ENCODE results near the gene ENTPD8. TPM values are rescaled to one million over a fixed set of nuclear protein-coding genes. Genes with fewer than 3 reads are reported as not detected.

Gene ENTPD8
- total RNA-seq, 2 donors from 2014 or later, result not detected

DNA sequence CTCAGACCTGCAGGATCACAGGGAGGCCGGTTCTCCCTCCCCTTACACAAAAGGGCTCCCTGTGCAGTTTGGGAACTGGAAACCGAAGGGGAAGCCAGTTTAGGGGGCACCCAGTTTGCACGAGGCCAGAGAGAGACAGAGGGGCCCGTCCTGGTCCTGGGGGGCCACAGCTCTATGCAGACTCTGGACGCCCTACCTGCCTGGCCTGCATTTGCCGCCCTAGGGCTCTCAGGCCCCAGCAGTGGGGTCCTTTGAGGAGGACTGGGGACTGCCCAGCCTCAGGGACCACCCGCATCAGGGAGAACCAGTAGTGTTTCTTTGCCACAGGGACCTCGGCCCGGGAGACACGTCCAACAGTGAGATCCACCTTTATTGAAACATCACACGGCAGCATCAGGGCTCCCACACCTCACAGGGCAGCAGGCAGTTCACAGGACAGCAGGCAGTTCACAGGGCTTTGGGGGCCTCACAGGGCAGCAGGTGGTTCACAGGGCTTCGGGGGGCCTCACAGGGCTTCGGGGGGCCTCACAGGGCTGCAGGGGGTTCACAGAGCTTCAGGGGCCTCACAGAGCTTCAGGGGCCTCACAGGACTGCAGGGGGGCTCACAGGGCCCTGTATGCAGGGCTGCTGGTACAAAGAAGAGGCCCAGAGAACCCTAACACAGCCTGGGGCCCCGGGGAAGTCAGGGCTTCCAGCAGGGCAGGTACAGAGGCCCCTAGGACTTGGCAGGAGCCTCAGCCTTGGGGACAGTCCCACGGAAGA lies 18.6 kb upstream of the ENTPD8 start:
- Mint-ChIP-seq H3K27me3 (ENCODE audit: low read depth) (no peaks in the 10 kb centered on the region), H3K9me3 (no peaks in the 10 kb centered on the region), H3K4me3 (peak overlapping the region; percentile 69 to 70), H3K27ac (no peak overlapping the region), H3K36me3 (ENCODE audit: insufficient read depth in 2 of 2) (no peaks in the 10 kb centered on the region), H3K4me1 (ENCODE audit: low read depth) (peaks cover 29% of the 10 kb centered on the region)
- ATAC-seq (replicated peaks in 1 of 2), result no peak
- DNase-seq, result no peak

DNA sequence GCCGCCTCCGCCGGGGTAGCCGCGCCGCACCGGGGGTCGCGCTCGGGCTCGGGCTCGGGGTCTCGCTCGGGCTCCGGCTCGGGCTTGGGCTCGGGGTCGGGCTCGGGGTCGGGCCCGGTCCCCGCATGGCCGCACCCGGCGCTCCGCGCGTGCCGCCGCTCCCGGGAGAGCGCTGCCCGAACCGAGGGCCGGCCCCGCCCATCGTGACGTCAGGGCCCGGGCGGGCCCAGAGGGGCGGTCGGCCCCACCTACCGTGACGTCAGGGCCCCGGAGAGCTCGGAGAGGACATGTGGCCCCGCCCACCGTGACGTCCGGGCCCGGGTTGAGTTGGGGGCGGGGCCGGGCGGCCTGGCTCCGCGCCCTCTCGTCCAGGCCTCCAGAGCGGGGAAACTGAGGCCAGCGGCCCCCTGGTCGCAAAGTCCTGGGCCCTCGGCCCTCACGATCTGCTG lies 18.0 kb upstream of the ENTPD8 start, which contains the start of gene NSMF:
NSMF (minus strand) TSS at position 183 of the 449 bp plus-strand sequence. CDS start 232 bp downstream, outside the sequence.
- no peaks in the 10 kb centered on the region for H3K9me3 Mint-ChIP-seq
- ATAC-seq (replicated peaks in 1 of 2) (peak; percentile 80 to 81), DNase-seq (peak; percentile 96 to 99)
- H3K4me3 Mint-ChIP-seq, result peak within 1 kb of the TSS; percentile 69 to 70
- H3K27ac Mint-ChIP-seq, result no peak within 1 kb of the TSS
- no peaks in the 10 kb centered on the region for H3K27me3 Mint-ChIP-seq (ENCODE audit: low read depth)
- H3K4me1 Mint-ChIP-seq (ENCODE audit: low read depth), result peaks cover 35% of the 10 kb centered on the region
- H3K36me3 Mint-ChIP-seq (ENCODE audit: insufficient read depth in 2 of 2), result no peaks in the 10 kb centered on the region

- H3K27me3 Mint-ChIP-seq (ENCODE audit: low read depth), result no peaks in the 10 kb centered on the region
Observed at GRCh38 chr9:137458194-137459151, 17.3 kb upstream of the ENTPD8 start.

GRCh38 chr9:137457406-137458193 lies 16.4 kb upstream of the ENTPD8 start:
- no peak for DNase-seq
- ATAC-seq (replicated peaks in 1 of 2), result no peak
- Mint-ChIP-seq H3K4me1 (ENCODE audit: low read depth) (peaks cover 35% of the 10 kb centered on the region), H3K9me3 (no peaks in the 10 kb centered on the region), H3K27me3 (ENCODE audit: low read depth) (no peaks in the 10 kb centered on the region), H3K36me3 (ENCODE audit: insufficient read depth in 2 of 2) (no peaks in the 10 kb centered on the region), H3K27ac (no peak overlapping the region), H3K4me3 (peak overlapping the region; percentile 46 to 50)

More at GRCh38 chr9:137458194-137459151, 17.3 kb upstream of the ENTPD8 start:
- H3K27ac Mint-ChIP-seq, result no peak overlapping the region
- peak in 1 of 2 donors; percentile 41 for DNase-seq
- peaks cover 35% of the 10 kb centered on the region for H3K4me1 Mint-ChIP-seq (ENCODE audit: low read depth)
- no peaks in the 10 kb centered on the region for H3K9me3 Mint-ChIP-seq
- H3K36me3 Mint-ChIP-seq (ENCODE audit: insufficient read depth in 2 of 2), result no peaks in the 10 kb centered on the region
- ATAC-seq (replicated peaks in 1 of 2), result peak; percentile 26 to 28
- peak overlapping the region in 1 of 2 donors; percentile 54 for H3K4me3 Mint-ChIP-seq

GRCh38 chr9:137456864-137457405 lies 15.8 kb upstream of the ENTPD8 start:
- H3K4me1 Mint-ChIP-seq (ENCODE audit: low read depth), result peaks cover 41% of the 10 kb centered on the region
- H3K27me3 Mint-ChIP-seq (ENCODE audit: low read depth), result no peaks in the 10 kb centered on the region
- ATAC-seq (replicated peaks in 1 of 2) (no peak), DNase-seq (no peak)
- peak overlapping the region in 1 of 2 donors; percentile 18 for H3K4me3 Mint-ChIP-seq
- no peaks in the 10 kb centered on the region for H3K9me3 Mint-ChIP-seq
- H3K36me3 Mint-ChIP-seq (ENCODE audit: insufficient read depth in 2 of 2), result peaks cover 0 to 2% of the 10 kb centered on the region in 2 donors
- H3K27ac Mint-ChIP-seq, result no peak overlapping the region

- no peak overlapping the region for H3K4me3 Mint-ChIP-seq
- peaks cover 0 to 2% of the 10 kb centered on the region in 2 donors for H3K36me3 Mint-ChIP-seq (ENCODE audit: insufficient read depth in 2 of 2)
- H3K27me3 Mint-ChIP-seq (ENCODE audit: low read depth), result no peaks in the 10 kb centered on the region
- peaks cover 45% of the 10 kb centered on the region for H3K4me1 Mint-ChIP-seq (ENCODE audit: low read depth)
- ATAC-seq (replicated peaks in 1 of 2) (no peak), DNase-seq (no peak)
- no peak overlapping the region for H3K27ac Mint-ChIP-seq
- H3K9me3 Mint-ChIP-seq, result no peaks in the 10 kb centered on the region
Observed at GRCh38 chr9:137456061-137456863, 15.1 kb upstream of the ENTPD8 start.

DNA sequence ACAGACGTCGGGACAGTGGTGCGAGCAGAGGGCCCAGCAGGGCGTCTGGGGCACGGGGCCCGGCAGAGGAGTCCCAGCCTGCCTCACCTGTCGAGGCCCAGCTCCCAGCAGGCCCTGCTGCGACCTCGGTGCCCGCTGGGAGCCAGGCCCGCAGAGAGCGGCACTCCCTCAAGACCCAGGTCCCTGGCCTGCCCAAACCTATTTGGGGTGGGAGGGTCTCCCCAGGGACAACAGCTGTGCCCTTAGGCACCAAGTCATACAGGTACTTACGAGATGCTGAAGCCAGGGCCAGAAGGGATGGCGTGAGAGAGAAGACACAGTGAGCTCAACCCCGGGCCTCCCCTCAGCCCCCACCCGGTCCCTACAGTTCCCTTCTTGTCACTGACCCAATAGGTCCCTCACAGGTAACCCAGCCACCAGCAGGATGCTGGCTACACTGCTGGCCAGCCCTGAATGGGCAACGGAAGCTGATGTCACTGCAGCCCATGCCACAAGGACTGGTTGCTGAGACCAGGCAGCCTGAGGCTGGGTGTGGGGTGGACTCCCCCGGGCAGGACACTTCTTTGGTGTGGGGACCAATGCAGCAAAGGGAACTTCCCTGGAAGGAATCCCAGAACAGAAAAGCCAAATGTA lies 14.3 kb upstream of the ENTPD8 start:
- Mint-ChIP-seq H3K27ac (no peak overlapping the region), H3K27me3 (ENCODE audit: low read depth) (no peaks in the 10 kb centered on the region), H3K9me3 (no peaks in the 10 kb centered on the region), H3K36me3 (ENCODE audit: insufficient read depth in 2 of 2) (peaks cover 0 to 2% of the 10 kb centered on the region in 2 donors), H3K4me3 (peak overlapping the region in 1 of 2 donors; percentile 76), H3K4me1 (ENCODE audit: low read depth) (peaks cover 44% of the 10 kb centered on the region)
- ATAC-seq (replicated peaks in 1 of 2), result no peak
- no peak for DNase-seq

- DNase-seq, result no peak
- H3K4me3 Mint-ChIP-seq, result peak overlapping the region; percentile 46 to 76
- peaks cover 42% of the 10 kb centered on the region for H3K4me1 Mint-ChIP-seq (ENCODE audit: low read depth)
- no peak overlapping the region for H3K27ac Mint-ChIP-seq
- no peaks in the 10 kb centered on the region for H3K9me3 Mint-ChIP-seq
- peaks cover 0 to 2% of the 10 kb centered on the region in 2 donors for H3K36me3 Mint-ChIP-seq (ENCODE audit: insufficient read depth in 2 of 2)
- no peaks in the 10 kb centered on the region for H3K27me3 Mint-ChIP-seq (ENCODE audit: low read depth)
- ATAC-seq (replicated peaks in 1 of 2), result no peak
Observed at GRCh38 chr9:137454597-137455358, 13.6 kb upstream of the ENTPD8 start.

- Mint-ChIP-seq H3K36me3 (ENCODE audit: insufficient read depth in 2 of 2) (peaks cover 0 to 5% of the 10 kb centered on the region in 2 donors), H3K4me1 (ENCODE audit: low read depth) (peaks cover 42% of the 10 kb centered on the region), H3K9me3 (no peaks in the 10 kb centered on the region), H3K27me3 (ENCODE audit: low read depth) (no peaks in the 10 kb centered on the region), H3K27ac (no peak overlapping the region), H3K4me3 (peak overlapping the region; percentile 46 to 76)
- DNase-seq (peak in 1 of 2 donors; percentile 67), ATAC-seq (replicated peaks in 1 of 2) (peak; percentile 45 to 55)
Observed at GRCh38 chr9:137454145-137454596, 13.0 kb upstream of the ENTPD8 start.

- Mint-ChIP-seq H3K27ac (no peak overlapping the region), H3K4me3 (peak overlapping the region in 1 of 2 donors; percentile 53), H3K27me3 (ENCODE audit: low read depth) (no peaks in the 10 kb centered on the region), H3K4me1 (ENCODE audit: low read depth) (peaks cover 42% of the 10 kb centered on the region), H3K9me3 (no peaks in the 10 kb centered on the region), H3K36me3 (ENCODE audit: insufficient read depth in 2 of 2) (peaks cover 0 to 5% of the 10 kb centered on the region in 2 donors)
- ATAC-seq (replicated peaks in 1 of 2), result peak; percentile 77 to 81
- peak; percentile 76 for DNase-seq
Observed at GRCh38 chr9:137453643-137454081, 12.5 kb upstream of the ENTPD8 start.
